Caco-2 (cell line): Measurements from ENCODE around the gene KIF4A. TPM values are rescaled to one million over a fixed set of nuclear protein-coding genes. Genes with fewer than 3 reads are reported as not detected.

Experiments used
- BruUV-seq: library from RNA; stranded (reverse); fragments of 400-500 nt; replicated peaks from 2 replicates; lab custom pipeline; 2021; lab: Mats Ljungman, UMichigan
- CTCF ChIA-PET: fragments of 300-600 bp; sonication (Branson Sonifier 250); formaldehyde crosslinking; loops from one replicate; lab custom pipeline; 2022; ENCODE audit warnings: antibody characterized with exemption; lab: Charles Lee
- POLR2A ChIA-PET: fragments of 300-600 bp; sonication (Branson Sonifier 250); formaldehyde crosslinking; loops from one replicate; lab custom pipeline; 2022; ENCODE audit warnings: antibody characterized with exemption; lab: Charles Lee
- DNase-seq, 2 experiments: peaks; one replicate each; pipeline versions ENCODE4 v3.0.0 to v3.0.0-alpha.2; 2020 to 2022
- H3K27me3 ChIP-seq: replicated peaks from 2 replicates; pipeline ENCODE4 v1.6.0; 2011; ENCODE audit warnings: low read length; ENCODE audit not compliant: control insufficient read depth, insufficient read depth
- H3K36me3 ChIP-seq: 2 replicates; pipeline ENCODE4 v1.5.1; 2011; ENCODE audit warnings: low read length; ENCODE audit not compliant: control insufficient read depth, insufficient read depth
- H3K4me1 ChIP-seq: fragments of 250-450 bp; sonication (Bioruptor Pico); 2 replicates; pipeline ENCODE4 v1.5.1; 2020; ENCODE audit warnings: mild to moderate bottlenecking
- H3K4me3 ChIP-seq: 2 replicates; pipeline ENCODE4 v1.5.1; 2011; ENCODE audit warnings: low read depth, mild to moderate bottlenecking, control low read depth, low read length
- H3K9me3 ChIP-seq: fragments of 250-450 bp; sonication (Bioruptor Pico); 2 replicates; pipeline ENCODE4 v1.5.1; 2020; ENCODE audit warnings: mild to moderate bottlenecking, moderate library complexity
- H3K27ac Mint-ChIP-seq: one replicate; pipeline ENCODE4 v1.8.0; 2022; ENCODE audit warnings: mixed read lengths; ENCODE audit not compliant: unreplicated experiment
- H3K27me3 Mint-ChIP-seq: one replicate; pipeline ENCODE4 v1.8.0; 2022; ENCODE audit warnings: mixed read lengths; ENCODE audit not compliant: insufficient read depth, unreplicated experiment
- H3K36me3 Mint-ChIP-seq: one replicate; pipeline ENCODE4 v1.8.0; 2022; ENCODE audit warnings: mild to moderate bottlenecking, mixed read lengths; ENCODE audit not compliant: insufficient read depth, unreplicated experiment
- H3K4me1 Mint-ChIP-seq: one replicate; pipeline ENCODE4 v1.8.0; 2022; ENCODE audit warnings: low read depth, mixed read lengths; ENCODE audit not compliant: unreplicated experiment
- H3K4me3 Mint-ChIP-seq: one replicate; pipeline ENCODE4 v1.8.0; 2022; ENCODE audit warnings: mild to moderate bottlenecking, moderate library complexity, mixed read lengths; ENCODE audit not compliant: unreplicated experiment
- H3K9me3 Mint-ChIP-seq: one replicate; pipeline ENCODE4 v1.8.0; 2022; ENCODE audit warnings: mixed read lengths; ENCODE audit not compliant: unreplicated experiment
- CTCF ChIP-seq, 2 experiments: fragments of 200-600 bp in 1 of 2; IDR thresholded peaks; 1 replicate in 1 of 2; 2 replicates in 1 of 2; pipeline versions ENCODE4 v1.5.1 to v1.8.0; 2011 to 2022; ENCODE audit warnings: antibody characterized with exemption in 1 of 2, control low read depth in 1 of 2, inconsistent platforms in 1 of 2, low read depth in 1 of 2, low read length in 1 of 2, mild to moderate bottlenecking in 1 of 2, moderate library complexity in 1 of 2; ENCODE audit not compliant: insufficient read depth in 1 of 2, severe bottlenecking in 1 of 2, unreplicated experiment in 1 of 2
- intact Hi-C: fragments of 100-400 bp; cut with micrococcal nuclease; formaldehyde crosslinking; loops from one replicate; pipeline ENCODE4 v1.10.0; 2022; ENCODE audit not compliant: unreplicated experiment
- total RNA-seq: library from RNA; stranded (reverse); gene quantifications from 2 replicates; pipeline ENCODE4 v1.2.3, GENCODE V29; 2022

The KIF4A gene
- total RNA-seq, 1 experiment from 2014 or later, result 39.6 TPM

- Mint-ChIP-seq H3K4me1 (no peaks in the 10 kb centered on the region), H3K4me3 (no peak overlapping the region), H3K9me3 (no peaks in the 10 kb centered on the region), H3K36me3 (peaks cover 49% of the 10 kb centered on the region), H3K27ac (no peak overlapping the region), H3K27me3 (no peaks in the 10 kb centered on the region)
- no TSS peak for BruUV-seq
- CTCF ChIA-PET, result no interaction called here
- TF ChIP-seq CTCF (IDR thresholded peaks at IDR 0.05; ENCODE audit: insufficient read depth in 1 of 2, low read depth in 1 of 2, low read length in 1 of 2, severe bottlenecking in 1 of 2, unreplicated experiment in 1 of 2), result no peak
- Histone ChIP-seq H3K9me3 (no peaks in the 10 kb centered on the region), H3K4me1 (no peaks in the 10 kb centered on the region), H3K27me3 (no peaks in the 10 kb centered on the region), H3K36me3 (no peaks in the 10 kb centered on the region), H3K4me3 (no peak overlapping the region)
- DNase-seq, result no peak
- intact Hi-C loops, result no loop called here
- POLR2A ChIA-PET, result no interaction called here
Observed at GRCh38 chrX:70352496-70352895, 62.6 kb downstream of the KIF4A start.

GRCh38 chrX:70353514-70353913 lies 63.6 kb downstream of the KIF4A start:
- no peaks in the 10 kb centered on the region for H3K4me1 Mint-ChIP-seq
- no peak overlapping the region for H3K27ac Mint-ChIP-seq
- H3K27me3 Mint-ChIP-seq, result no peaks in the 10 kb centered on the region
- intact Hi-C loops, result no loop called here
- no peaks in the 10 kb centered on the region for H3K4me1 ChIP-seq
- ChIA-PET POLR2A (no interaction called here), CTCF (no interaction called here)
- peaks cover 51% of the 10 kb centered on the region for H3K36me3 Mint-ChIP-seq
- no peak overlapping the region for H3K4me3 ChIP-seq
- H3K27me3 ChIP-seq, result no peaks in the 10 kb centered on the region
- H3K4me3 Mint-ChIP-seq, result no peak overlapping the region
- TF ChIP-seq CTCF (IDR thresholded peaks at IDR 0.05; ENCODE audit: insufficient read depth in 1 of 2, low read depth in 1 of 2, low read length in 1 of 2, severe bottlenecking in 1 of 2, unreplicated experiment in 1 of 2), result no peak
- no peaks in the 10 kb centered on the region for H3K9me3 ChIP-seq
- no TSS peak for BruUV-seq
- no peak for DNase-seq
- no peaks in the 10 kb centered on the region for H3K9me3 Mint-ChIP-seq
- H3K36me3 ChIP-seq, result no peaks in the 10 kb centered on the region

- Mint-ChIP-seq H3K9me3 (no peaks in the 10 kb centered on the region), H3K4me1 (no peaks in the 10 kb centered on the region), H3K27me3 (no peaks in the 10 kb centered on the region), H3K4me3 (no peak overlapping the region), H3K27ac (no peak overlapping the region), H3K36me3 (peaks cover 53% of the 10 kb centered on the region)
- no peak for DNase-seq
- no TSS peak for BruUV-seq
- TF ChIP-seq CTCF (IDR thresholded peaks at IDR 0.05; ENCODE audit: insufficient read depth in 1 of 2, low read depth in 1 of 2, low read length in 1 of 2, severe bottlenecking in 1 of 2, unreplicated experiment in 1 of 2), result no peak
- no peaks in the 10 kb centered on the region for H3K4me1 ChIP-seq
- no peaks in the 10 kb centered on the region for H3K9me3 ChIP-seq
- CTCF ChIA-PET, result no interaction called here
- POLR2A ChIA-PET, result no interaction called here
- no peak overlapping the region for H3K4me3 ChIP-seq
- intact Hi-C loops, result no loop called here
- H3K27me3 ChIP-seq, result no peaks in the 10 kb centered on the region
- H3K36me3 ChIP-seq, result no peaks in the 10 kb centered on the region
Observed at GRCh38 chrX:70354716-70355115, 64.8 kb downstream of the KIF4A start.
